WTC11 (cell line): Measurements from ENCODE around the gene GIPC2. TPM values are rescaled to one million over a fixed set of nuclear protein-coding genes. Genes with fewer than 3 reads are reported as not detected.

Experiments used
- ATAC-seq: fragments of 200-7000 bp; cut with Tn5 transposase; 2 replicates; pipeline ENCODE4 v1.10.0; 2021; ENCODE audit warnings: mild to moderate bottlenecking, moderate library complexity
- Bru-seq: library from RNA; stranded (reverse); fragments of 400-500 nt; gene quantifications from one replicate; lab custom pipeline; 2021; lab: Mats Ljungman, UMichigan
- CTCF ChIA-PET: fragments of 300-600 bp; sonication (Branson Sonifier 250); formaldehyde crosslinking; loops from one replicate; lab custom pipeline; 2021; ENCODE audit warnings: antibody characterized with exemption; lab: Charles Lee
- POLR2A ChIA-PET: fragments of 350-600 bp; sonication (Branson Sonifier 250); formaldehyde crosslinking; loops from one replicate; lab custom pipeline; 2021; ENCODE audit warnings: antibody characterized with exemption; lab: Charles Lee
- DNase-seq: peaks from one replicate; pipeline ENCODE4 v3.0.0; 2021; ENCODE audit warnings: low spot score
- H3K27ac Mint-ChIP-seq: 2 replicates; pipeline ENCODE4 v1.8.0; 2021; ENCODE audit warnings: mixed read lengths
- H3K27me3 Mint-ChIP-seq: 2 replicates; pipeline ENCODE4 v1.8.0; 2021; ENCODE audit warnings: low read depth, mild to moderate bottlenecking, moderate library complexity, mixed read lengths
- H3K36me3 Mint-ChIP-seq: 2 replicates; pipeline ENCODE4 v1.8.0; 2021; ENCODE audit warnings: mixed read lengths
- H3K4me1 Mint-ChIP-seq: 2 replicates; pipeline ENCODE4 v1.8.0; 2022; ENCODE audit warnings: mixed read lengths
- H3K4me3 Mint-ChIP-seq: 2 replicates; pipeline ENCODE4 v1.8.0; 2021; ENCODE audit warnings: mild to moderate bottlenecking, moderate library complexity, mixed read lengths
- H3K9me3 Mint-ChIP-seq: 2 replicates; pipeline ENCODE4 v1.8.0; 2021; ENCODE audit warnings: mixed read lengths
- AFF4 ChIP-seq: sonication (generic); formaldehyde crosslinking; IDR thresholded peaks from 2 replicates; pipeline ENCODE4 v1.8.1; 2023; ENCODE audit warnings: mild to moderate bottlenecking, missing genetic modification reagents, borderline replicate concordance
- ARID4B ChIP-seq: sonication (generic); formaldehyde crosslinking; IDR thresholded peaks from 2 replicates; pipeline ENCODE4 v1.8.0; 2023; ENCODE audit warnings: missing genetic modification reagents, mild to moderate bottlenecking, borderline replicate concordance
- ATF3 ChIP-seq: sonication (generic); formaldehyde crosslinking; conservative IDR thresholded peaks from 2 replicates; pipeline ENCODE4 v1.8.1; 2022; ENCODE audit warnings: mild to moderate bottlenecking, missing genetic modification reagents
- CREB1 ChIP-seq: sonication (generic); formaldehyde crosslinking; IDR thresholded peaks from 2 replicates; pipeline ENCODE4 v1.8.0; 2023; ENCODE audit warnings: mild to moderate bottlenecking, missing genetic modification reagents
- ETV6 ChIP-seq: sonication (generic); formaldehyde crosslinking; IDR thresholded peaks from 2 replicates; pipeline ENCODE4 v1.8.1; 2022; ENCODE audit warnings: mild to moderate bottlenecking, missing genetic modification reagents
- IRF1 ChIP-seq: sonication (generic); formaldehyde crosslinking; IDR thresholded peaks from 2 replicates; pipeline ENCODE4 v1.8.0; 2023; ENCODE audit warnings: missing genetic modification reagents
- JAZF1 ChIP-seq: fragments of 250-450 bp; sonication (Bioruptor Pico); IDR thresholded peaks from 2 replicates; pipeline ENCODE4 v1.9.0; 2021; ENCODE audit warnings: moderate library complexity, mild to moderate bottlenecking, inconsistent platforms
- JUN ChIP-seq: sonication (generic); formaldehyde crosslinking; IDR thresholded peaks from 2 replicates; pipeline ENCODE4 v1.8.0; 2023; ENCODE audit warnings: mild to moderate bottlenecking, missing genetic modification reagents
- MLX ChIP-seq: sonication (generic); formaldehyde crosslinking; IDR thresholded peaks from 2 replicates; pipeline ENCODE4 v1.8.1; 2023; ENCODE audit warnings: mild to moderate bottlenecking, missing genetic modification reagents, moderate library complexity
- MYBL2 ChIP-seq: sonication (generic); formaldehyde crosslinking; IDR thresholded peaks from 2 replicates; pipeline ENCODE4 v1.8.1; 2023; ENCODE audit warnings: mild to moderate bottlenecking, moderate library complexity, missing genetic modification reagents
- NR1H2 ChIP-seq: sonication (generic); formaldehyde crosslinking; IDR thresholded peaks from 2 replicates; pipeline ENCODE4 v1.9.0; 2021; ENCODE audit warnings: mild to moderate bottlenecking, moderate library complexity, missing genetic modification reagents
- NR2C2 ChIP-seq: sonication (generic); formaldehyde crosslinking; IDR thresholded peaks from 2 replicates; pipeline ENCODE4 v1.8.0; 2022; ENCODE audit warnings: mild to moderate bottlenecking, missing genetic modification reagents
- SMAD3 ChIP-seq: sonication (generic); formaldehyde crosslinking; IDR thresholded peaks from 2 replicates; pipeline ENCODE4 v1.8.0; 2022; ENCODE audit warnings: missing genetic modification reagents, mild to moderate bottlenecking, borderline replicate concordance
- STAT6 ChIP-seq: sonication (generic); formaldehyde crosslinking; conservative IDR thresholded peaks from 2 replicates; pipeline ENCODE4 v1.8.1; 2023; ENCODE audit warnings: mild to moderate bottlenecking, low read depth, missing genetic modification reagents, moderate library complexity
- TCF7 ChIP-seq: sonication (generic); formaldehyde crosslinking; IDR thresholded peaks from 2 replicates; pipeline ENCODE4 v1.8.0; 2022; ENCODE audit warnings: mild to moderate bottlenecking, low read depth, missing genetic modification reagents, moderate library complexity
- USF1 ChIP-seq: sonication (generic); formaldehyde crosslinking; IDR thresholded peaks from 2 replicates; pipeline ENCODE4 v1.8.0; 2022; ENCODE audit warnings: mild to moderate bottlenecking, missing genetic modification reagents
- ZNF138 ChIP-seq: sonication (generic); formaldehyde crosslinking; conservative IDR thresholded peaks from 2 replicates; pipeline ENCODE4 v1.8.1; 2022; ENCODE audit warnings: mild to moderate bottlenecking, moderate library complexity, missing genetic modification reagents
- ZNF263 ChIP-seq: sonication (generic); formaldehyde crosslinking; IDR thresholded peaks from 2 replicates; pipeline ENCODE4 v1.8.1; 2022; ENCODE audit warnings: low read depth, mild to moderate bottlenecking, moderate library complexity, missing genetic modification reagents
- ZNF396 ChIP-seq: fragments of 250-450 bp; sonication (Bioruptor Pico); IDR thresholded peaks from 2 replicates; pipeline ENCODE4 v1.8.0; 2021; ENCODE audit warnings: mild to moderate bottlenecking, moderate library complexity, borderline replicate concordance
- ZNF416 ChIP-seq: fragments of 250-450 bp; sonication (Bioruptor Pico); IDR thresholded peaks from 2 replicates; pipeline ENCODE4 v1.9.0; 2021; ENCODE audit warnings: mild to moderate bottlenecking, inconsistent platforms
- long read RNA-seq, 3 experiments: library from RNA in 1 of 3; library from capped mRNA in 1 of 3; library from polyadenylated mRNA in 1 of 3; unstranded in 2 of 3; stranded (forward) in 1 of 3; transcript quantifications; one replicate each; pipeline ENCODE4 v2.0.0, GENCODE V29; 2021
- total RNA-seq: library from RNA; stranded (reverse); gene quantifications from 3 replicates; pipeline ENCODE4 v1.2.3, GENCODE V29; 2021

GIPC2 gene
- total RNA-seq (0.83 to 1.6 TPM (median 1.1 TPM) in 3 replicates), Bru-seq, nascent RNA (percentile 45 among the genes with signal in this experiment)
- long read RNA-seq, experiment 1, transcript GIPC2-201 (6 exons, 3,847 nt), result major isoform, 5 of 12 reads
- long read RNA-seq, experiment 1, partial matches to known transcripts, result 0 of 12 reads
- long read RNA-seq, experiment 1, other reads (novel, unspliced or antisense), result 7 of 12 reads
- long read RNA-seq, experiment 2, partial matches to known transcripts, result 0 of 2 reads
- long read RNA-seq, experiment 2, other reads (novel, unspliced or antisense), result 1 of 2 reads
- long read RNA-seq, experiment 3, partial matches to known transcripts, result 0 of 2 reads
- long read RNA-seq, experiment 3, other reads (novel, unspliced or antisense), result 2 of 2 reads

GRCh38 chr1:78045926-78046778 lies at the start of gene GIPC2:
Gene GIPC2, plus strand, starts transcription at chr1:78045966. Its CDS starts 129 bp downstream, at chr1:78046095.
- ChIA-PET CTCF (interaction anchor here (3.9 kb wide), 1 partner anchor 68 kb away, joined by 16 read pairs; no protein-coding TSS in a partner anchor), POLR2A (interaction anchor here (0.6 to 1.6 kb wide), 3 partner anchors 32 to 68 kb away, joined by 4 to 9 read pairs (median 4); partner anchors contain the start of gene FUBP1)
- H3K36me3 Mint-ChIP-seq, result no peaks in the 10 kb centered on the region
- no peaks in the 10 kb centered on the region for H3K9me3 Mint-ChIP-seq
- H3K4me1 Mint-ChIP-seq, result peaks cover 33% of the 10 kb centered on the region
- ATAC-seq, result peak; percentile 71
- peak within 1 kb of the TSS; percentile 87 for H3K4me3 Mint-ChIP-seq
- H3K27me3 Mint-ChIP-seq, result peaks cover 47% of the 10 kb centered on the region
- no peak within 1 kb of the TSS; the same call in 1 of the 2 replicates for H3K27ac Mint-ChIP-seq
- peak; percentile 60 for DNase-seq
- TF ChIP-seq ZNF396 (CRISPR knock-in tag) (no peak), ZNF416 (CRISPR knock-in tag) (no peak), ZNF138 (CRISPR knock-in tag) (no peak), NR2C2 (CRISPR knock-in tag) (peak; percentile 53; the same call in 1 of the 2 replicates), NR1H2 (CRISPR knock-in tag) (0 out of 2 replicates have a peak, but pooled peaks have one; percentile 76), JAZF1 (CRISPR knock-in tag) (no peak), USF1 (CRISPR knock-in tag) (0 out of 2 replicates have a peak, but pooled peaks have one; percentile 54), MLX (CRISPR knock-in tag) (no peak), ETV6 (CRISPR knock-in tag) (peak; percentile 61), TCF7 (no peak), ARID4B (0 out of 2 replicates have a peak, but pooled peaks have one; percentile 60), SMAD3 (CRISPR knock-in tag) (0 out of 2 replicates have a peak, but pooled peaks have one; percentile 26), CREB1 (peak; percentile 22; the same call in 1 of the 2 replicates), IRF1 (CRISPR knock-in tag) (peak; percentile 47; the same call in 1 of the 2 replicates), STAT6 (CRISPR knock-in tag) (no peak), JUN (CRISPR knock-in tag) (0 out of 2 replicates have a peak, but pooled peaks have one; percentile 47), ATF3 (no peak), MYBL2 (0 out of 2 replicates have a peak, but pooled peaks have one; percentile 58), ZNF263 (CRISPR knock-in tag) (0 out of 2 replicates have a peak, but pooled peaks have one; percentile 37), AFF4 (CRISPR knock-in tag) (peak; percentile 47; the same call in 1 of the 2 replicates)
